ENCODE data around the gene TTLL3. TPM values are rescaled to one million over a fixed set of nuclear protein-coding genes. Genes with fewer than 3 reads are reported as not detected.
"Not testable (repeated sequence)": the region's sequence is repeated elsewhere in the genome, so short reads cannot be mapped to it uniquely, and the experiment has no call there.

The TTLL3 gene
- total RNA-seq, 1 experiment from 2014 or later, result 8.4 TPM

DNA sequence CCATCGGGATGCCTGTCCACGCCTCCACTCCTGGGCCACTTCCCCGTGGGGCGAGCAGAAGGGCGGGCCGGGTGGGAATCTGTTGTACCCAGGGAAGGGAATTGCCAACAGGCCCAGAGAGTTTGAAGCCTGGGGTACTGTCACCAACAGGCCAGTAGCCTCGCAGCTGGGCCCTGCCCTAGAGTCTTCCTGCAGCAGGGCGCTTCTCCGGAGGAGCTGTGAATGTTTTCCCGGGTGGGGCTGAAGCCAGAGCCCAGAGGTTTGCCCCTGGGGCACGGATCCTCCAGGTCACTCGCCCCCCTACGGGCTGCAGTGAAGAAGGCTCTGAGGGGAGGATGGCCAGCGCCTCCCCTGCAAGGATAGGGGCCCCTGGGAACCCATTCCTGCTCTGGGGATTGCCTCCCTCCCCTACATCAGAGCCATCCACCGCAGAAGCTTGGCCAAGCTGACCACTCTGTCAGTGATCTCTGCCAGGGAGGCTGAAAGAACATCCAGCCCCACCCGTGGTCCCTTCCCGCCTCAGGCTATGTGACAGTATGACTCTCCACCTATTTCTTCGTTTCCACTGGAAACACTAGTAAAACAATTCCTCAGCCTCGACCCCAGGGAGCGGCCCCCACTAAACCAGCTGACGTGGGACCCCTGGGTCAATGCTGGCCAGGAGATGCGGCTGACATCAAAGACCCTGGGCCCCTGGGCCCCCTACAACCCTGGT is 53.2 kb downstream of the TTLL3 start:
- no peaks in the 10 kb centered on the region for H3F3A ChIP-seq (ENCODE audit: low read length, unreplicated experiment)
- TSS peak; percentile 88 for BruUV-seq (replicated peaks)
- no peaks in the 10 kb centered on the region for H3K79me2 ChIP-seq (ENCODE audit: low read length)
- POLR2A ChIA-PET (ENCODE audit: unreplicated experiment), result no interaction called here
- H3K4me2 ChIP-seq (ENCODE audit: low read length), result peak overlapping the region; percentile 59
- no peaks in the 10 kb centered on the region for H3K36me3 ChIP-seq (ENCODE audit: low read depth, low read length)
- H3K9ac ChIP-seq (ENCODE audit: low read length), result no peak overlapping the region
- H3K4me3 ChIP-seq (ENCODE audit: low read length), result peak overlapping the region; percentile 50; the same call in 1 of the 2 replicates
- TF ChIP-seq, protein P1, sequence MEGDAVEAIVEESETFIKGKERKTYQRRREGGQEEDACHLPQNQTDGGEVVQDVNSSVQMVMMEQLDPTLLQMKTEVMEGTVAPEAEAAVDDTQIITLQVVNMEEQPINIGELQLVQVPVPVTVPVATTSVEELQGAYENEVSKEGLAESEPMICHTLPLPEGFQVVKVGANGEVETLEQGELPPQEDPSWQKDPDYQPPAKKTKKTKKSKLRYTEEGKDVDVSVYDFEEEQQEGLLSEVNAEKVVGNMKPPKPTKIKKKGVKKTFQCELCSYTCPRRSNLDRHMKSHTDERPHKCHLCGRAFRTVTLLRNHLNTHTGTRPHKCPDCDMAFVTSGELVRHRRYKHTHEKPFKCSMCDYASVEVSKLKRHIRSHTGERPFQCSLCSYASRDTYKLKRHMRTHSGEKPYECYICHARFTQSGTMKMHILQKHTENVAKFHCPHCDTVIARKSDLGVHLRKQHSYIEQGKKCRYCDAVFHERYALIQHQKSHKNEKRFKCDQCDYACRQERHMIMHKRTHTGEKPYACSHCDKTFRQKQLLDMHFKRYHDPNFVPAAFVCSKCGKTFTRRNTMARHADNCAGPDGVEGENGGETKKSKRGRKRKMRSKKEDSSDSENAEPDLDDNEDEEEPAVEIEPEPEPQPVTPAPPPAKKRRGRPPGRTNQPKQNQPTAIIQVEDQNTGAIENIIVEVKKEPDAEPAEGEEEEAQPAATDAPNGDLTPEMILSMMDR (conservative IDR thresholded peaks at IDR 0.05; ENCODE audit: low read depth, low read length), result no peak
- TF ChIP-seq EZH2phosphoT487 (IDR thresholded peaks at IDR 0.05; ENCODE audit: borderline replicate concordance, low read length) (no peak), EZH2 (IDR thresholded peaks at IDR 0.05; ENCODE audit: low read length, unreplicated experiment) (no peak)
- H3K27me3 ChIP-seq (ENCODE audit: low read length), result no peaks in the 10 kb centered on the region
- H4K20me1 ChIP-seq (ENCODE audit: low read length), result no peaks in the 10 kb centered on the region
- H3K9me3 ChIP-seq (ENCODE audit: low read length), result no peaks in the 10 kb centered on the region
- no peak overlapping the region for H3K27ac ChIP-seq (ENCODE audit: low read length)
- no peaks in the 10 kb centered on the region for H3K9me2 ChIP-seq (replicated peaks; ENCODE audit: low read length)
- 0 out of 2 replicates have a peak, but pooled peaks cover 9% of the 10 kb centered on the region for H3K4me1 ChIP-seq (ENCODE audit: insufficient read depth, low read length)
- intact Hi-C loops (cut with micrococcal nuclease), result loop anchor here (5.0 kb wide), 1 partner anchor 54 kb away; the partner anchor contains the start of gene IL17RC
- peak overlapping the region; percentile 69 for H2AFZ ChIP-seq (ENCODE audit: low read length)
- ATAC-seq (peak; percentile 49), DNase-seq (no peak)
- CTCF ChIA-PET, result no interaction called here

DNA sequence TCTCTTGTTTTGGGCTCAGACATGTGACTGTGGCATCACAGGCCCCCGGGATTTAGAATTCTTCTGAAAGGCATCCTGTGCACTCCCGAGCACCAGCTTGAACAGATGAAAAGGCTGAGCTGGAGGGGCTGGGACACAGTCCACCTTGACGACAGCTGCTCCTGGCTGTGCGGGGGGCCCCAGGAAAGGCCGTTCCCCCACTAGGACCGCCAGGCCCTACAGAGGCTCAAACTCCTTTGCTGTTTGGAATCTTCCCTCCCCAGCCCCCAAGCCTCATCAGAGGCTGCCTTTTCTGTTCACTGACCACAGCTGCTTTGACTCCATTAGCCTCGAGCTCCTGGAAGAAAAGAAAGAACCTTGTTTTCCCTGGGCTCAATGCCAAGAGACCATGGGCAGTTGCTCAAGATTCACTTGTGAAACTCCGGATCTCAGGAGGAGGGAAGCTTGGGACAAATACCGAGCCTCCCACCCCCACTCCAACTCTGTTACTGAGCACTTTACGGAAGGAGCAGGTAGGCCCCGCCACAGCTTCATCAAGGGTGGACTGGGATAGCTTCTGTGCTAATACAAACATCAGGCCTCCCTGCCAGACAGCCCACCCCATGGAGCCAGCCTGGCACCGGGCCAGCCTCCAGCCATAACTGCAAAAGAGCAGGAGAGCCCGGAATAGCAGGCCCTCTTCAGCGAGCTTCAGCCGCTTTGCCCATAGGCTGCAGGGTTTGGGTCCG is 54.3 kb downstream of the TTLL3 start:
- H3F3A ChIP-seq (ENCODE audit: low read length, unreplicated experiment), result no peaks in the 10 kb centered on the region
- H2AFZ ChIP-seq (ENCODE audit: low read length), result no peak overlapping the region
- no TSS peak for BruUV-seq (replicated peaks)
- no peak for TF ChIP-seq EZH2 (IDR thresholded peaks at IDR 0.05; ENCODE audit: low read length, unreplicated experiment)
- TF ChIP-seq, protein P1 (conservative IDR thresholded peaks at IDR 0.05; ENCODE audit: low read depth, low read length), result no peak
- no peak for TF ChIP-seq EZH2phosphoT487 (IDR thresholded peaks at IDR 0.05; ENCODE audit: borderline replicate concordance, low read length)
- H3K4me2 ChIP-seq (ENCODE audit: low read length), result no peak overlapping the region
- no peaks in the 10 kb centered on the region for H3K9me3 ChIP-seq (ENCODE audit: low read length)
- intact Hi-C loops (cut with micrococcal nuclease), result loop anchor here (5.0 kb wide), 1 partner anchor 53 kb away; the partner anchor contains the start of gene IL17RC
- H3K4me1 ChIP-seq (ENCODE audit: insufficient read depth, low read length), result 0 out of 2 replicates have a peak, but pooled peaks cover 9% of the 10 kb centered on the region
- H3K9ac ChIP-seq (ENCODE audit: low read length), result no peak overlapping the region
- no peak overlapping the region for H3K4me3 ChIP-seq (ENCODE audit: low read length)
- POLR2A ChIA-PET (ENCODE audit: unreplicated experiment), result interaction anchor here (0.6 kb wide), 1 partner anchor 137 kb away, joined by 5 read pairs; no protein-coding TSS in a partner anchor
- H4K20me1 ChIP-seq (ENCODE audit: low read length), result no peaks in the 10 kb centered on the region
- no peak overlapping the region for H3K27ac ChIP-seq (ENCODE audit: low read length)
- no peak for ATAC-seq
- CTCF ChIA-PET, result interaction anchor here (0.7 kb wide), 1 partner anchor 364 kb away, joined by 3 read pairs; no protein-coding TSS in a partner anchor
- no peaks in the 10 kb centered on the region for H3K79me2 ChIP-seq (ENCODE audit: low read length)
- H3K27me3 ChIP-seq (ENCODE audit: low read length), result no peaks in the 10 kb centered on the region
- no peaks in the 10 kb centered on the region for H3K9me2 ChIP-seq (replicated peaks; ENCODE audit: low read length)
- DNase-seq, result peak; percentile 68
- no peaks in the 10 kb centered on the region for H3K36me3 ChIP-seq (ENCODE audit: low read depth, low read length)

DNA sequence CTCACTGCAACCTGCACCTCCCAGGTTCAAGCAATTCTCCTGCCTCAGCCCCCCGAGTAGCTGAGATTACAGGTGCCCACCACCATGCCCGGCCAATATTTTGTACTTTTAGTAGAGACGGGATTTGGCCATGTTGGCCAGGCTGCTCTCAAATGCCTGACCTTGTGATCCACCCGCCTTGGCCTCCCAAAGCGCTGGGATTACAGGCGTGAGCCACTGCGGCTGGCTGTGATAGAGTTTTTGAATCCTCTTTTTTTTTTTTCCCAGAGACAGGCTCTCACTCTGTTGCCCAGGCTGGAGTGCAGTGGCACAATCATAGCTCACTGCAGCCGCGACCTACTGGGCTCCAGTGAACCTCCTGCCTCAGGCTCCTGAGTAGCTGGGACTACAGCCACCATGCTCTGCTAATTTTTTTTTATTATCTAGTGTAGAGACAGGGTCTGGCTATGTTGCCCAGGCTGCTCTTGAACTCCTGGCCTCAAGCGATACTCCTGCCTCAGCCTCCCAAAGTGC is 55.1 kb downstream of the TTLL3 start:
- BruUV-seq (replicated peaks); H3K27ac ChIP-seq (ENCODE audit: low read length); H3K4me3 ChIP-seq (ENCODE audit: low read length); ATAC-seq; H3K9me3 ChIP-seq (ENCODE audit: low read length); H3K79me2 ChIP-seq (ENCODE audit: low read length); H3F3A ChIP-seq (ENCODE audit: low read length, unreplicated experiment); H3K36me3 ChIP-seq (ENCODE audit: low read depth, low read length); H3K4me2 ChIP-seq (ENCODE audit: low read length); H4K20me1 ChIP-seq (ENCODE audit: low read length); H3K9ac ChIP-seq (ENCODE audit: low read length); H3K4me1 ChIP-seq (ENCODE audit: insufficient read depth, low read length); H2AFZ ChIP-seq (ENCODE audit: low read length); CTCF ChIA-PET; H3K9me2 ChIP-seq (replicated peaks; ENCODE audit: low read length); intact Hi-C loops (cut with micrococcal nuclease); H3K27me3 ChIP-seq (ENCODE audit: low read length); DNase-seq; POLR2A ChIA-PET (ENCODE audit: unreplicated experiment): not testable (repeated sequence)

Data from PC-3 (cell line).